SU-DHL-6 (cell line): Measurements from ENCODE around the gene ZNF618.

Experiments used
- H2AFZ ChIP-seq: fragments of 200-600 bp; sonication (generic); 2 replicates; pipeline ENCODE4 v1.6.1; 2014; ENCODE audit warnings: low read depth, mild to moderate bottlenecking, moderate library complexity, mixed read lengths, antibody characterized with exemption, low read length; ENCODE audit not compliant: severe bottlenecking
- H3F3A ChIP-seq: fragments of 200-600 bp; shearing (Covaris generic); 2 replicates; pipeline ENCODE4 v1.6.0; 2016; ENCODE audit warnings: antibody characterized with exemption, mild to moderate bottlenecking; ENCODE audit not compliant: insufficient read depth
- H3K27ac ChIP-seq: fragments of 200-600 bp; sonication (generic); 2 replicates; pipeline ENCODE4 v1.5.1; 2016; ENCODE audit warnings: low read depth, mild to moderate bottlenecking, low read length, moderate library complexity, mixed read lengths
- H3K27me3 ChIP-seq: fragments of 200-600 bp; sonication (generic), shearing (Covaris generic); 2 replicates; pipeline ENCODE4 v1.6.0; 2014; ENCODE audit warnings: mild to moderate bottlenecking, low read length
- H3K36me3 ChIP-seq: fragments of 200-600 bp; sonication (generic); 2 replicates; pipeline ENCODE4 v1.6.1; 2014; ENCODE audit warnings: mild to moderate bottlenecking, low read length, mixed read lengths
- H3K4me2 ChIP-seq: fragments of 300-600, 200-600 bp; shearing (Covaris generic), sonication (generic); 2 replicates; pipeline ENCODE4 v1.6.0; 2014; ENCODE audit warnings: low read length, low read depth, mild to moderate bottlenecking; ENCODE audit not compliant: poor library complexity, severe bottlenecking
- H3K4me3 ChIP-seq: fragments of 200-600 bp; sonication (generic); 2 replicates; pipeline ENCODE4 v1.5.1; 2014; ENCODE audit warnings: antibody characterized with exemption, low read length, mild to moderate bottlenecking, mixed read lengths; ENCODE audit not compliant: insufficient read depth, poor library complexity, severe bottlenecking
- H3K79me2 ChIP-seq: fragments of 200-600 bp; sonication (generic); 2 replicates; pipeline ENCODE4 v1.6.1; 2014; ENCODE audit warnings: mild to moderate bottlenecking, low read length, moderate library complexity; ENCODE audit not compliant: insufficient read depth
- H3K9ac ChIP-seq: fragments of 200-600 bp; sonication (generic); 2 replicates; pipeline ENCODE4 v1.7.0; 2014; ENCODE audit warnings: mild to moderate bottlenecking, low read length
- H3K9me2 ChIP-seq: fragments of 200-600 bp; sonication (generic); replicated peaks from 2 replicates; pipeline ENCODE4 v1.6.1; 2014; ENCODE audit warnings: low read length; ENCODE audit not compliant: insufficient read depth
- H3K9me3 ChIP-seq: fragments of 200-600 bp; sonication (generic); 2 replicates; pipeline ENCODE4 v1.6.1; 2014; ENCODE audit warnings: low read length, mixed read lengths; ENCODE audit not compliant: insufficient read depth
- H4K20me1 ChIP-seq: fragments of 200-600 bp; sonication (generic); 2 replicates; pipeline ENCODE4 v1.6.1; 2014; ENCODE audit warnings: low read depth, mild to moderate bottlenecking, antibody characterized with exemption, low read length, moderate library complexity, mixed read lengths
- CTCF ChIP-seq: fragments of 200-600 bp; sonication (generic); IDR thresholded peaks from one replicate; pipeline ENCODE4 v1.5.1; 2017; ENCODE audit warnings: antibody characterized with exemption, mild to moderate bottlenecking, low read length, moderate library complexity; ENCODE audit not compliant: insufficient read depth, poor library complexity, severe bottlenecking
- EZH2phosphoT487 ChIP-seq: fragments of 200-600 bp; sonication (generic), shearing (Covaris generic); conservative IDR thresholded peaks from 2 replicates; pipeline ENCODE4 v1.6.1; 2018; ENCODE audit warnings: mild to moderate bottlenecking, antibody characterized with exemption, low read length, moderate library complexity, mixed read lengths

The ZNF618 gene

GRCh38 chr9:113886933-113887332, 10.8 kb downstream of the ZNF618 start:
- no peaks in the 10 kb centered on the region for H4K20me1 ChIP-seq
- no peak overlapping the region for H2AFZ ChIP-seq
- 0 out of 2 replicates have a peak, but pooled peaks cover 2% of the 10 kb centered on the region for H3K27me3 ChIP-seq
- H3K36me3 ChIP-seq, result no peaks in the 10 kb centered on the region; the same call in 1 of the 2 replicates
- H3F3A ChIP-seq, result no peaks in the 10 kb centered on the region
- no peak for TF ChIP-seq CTCF
- no peak for TF ChIP-seq EZH2phosphoT487
- no peak overlapping the region for H3K27ac ChIP-seq
- H3K79me2 ChIP-seq, result no peaks in the 10 kb centered on the region
- H3K9ac ChIP-seq, result no peak overlapping the region
- no peak overlapping the region for H3K4me2 ChIP-seq
- H3K4me3 ChIP-seq, result no peak overlapping the region
- no peaks in the 10 kb centered on the region for H3K9me2 ChIP-seq
- H3K9me3 ChIP-seq, result 0 out of 2 replicates have a peak, but pooled peaks cover 5% of the 10 kb centered on the region

- Histone ChIP-seq H3K27me3 (0 out of 2 replicates have a peak, but pooled peaks cover 2% of the 10 kb centered on the region), H3K9me3 (0 out of 2 replicates have a peak, but pooled peaks cover 5% of the 10 kb centered on the region), H3K9ac (no peak overlapping the region), H3F3A (no peaks in the 10 kb centered on the region), H3K36me3 (no peaks in the 10 kb centered on the region; the same call in 1 of the 2 replicates), H4K20me1 (no peaks in the 10 kb centered on the region), H2AFZ (no peak overlapping the region), H3K27ac (no peak overlapping the region), H3K4me3 (no peak overlapping the region), H3K9me2 (no peaks in the 10 kb centered on the region), H3K79me2 (no peaks in the 10 kb centered on the region), H3K4me2 (no peak overlapping the region)
- TF ChIP-seq EZH2phosphoT487 (no peak), CTCF (no peak)
These were observed 11.3 kb downstream of the ZNF618 start for GRCh38 chr9:113887436-113887835.

GRCh38 chr9:113888336-113888735, 12.2 kb downstream of the ZNF618 start:
- Histone ChIP-seq H3K79me2 (no peaks in the 10 kb centered on the region), H4K20me1 (no peaks in the 10 kb centered on the region), H3K36me3 (no peaks in the 10 kb centered on the region; the same call in 1 of the 2 replicates)

More at GRCh38 chr9:113888336-113888735, 12.2 kb downstream of the ZNF618 start:
- no peak overlapping the region for H3K4me2 ChIP-seq
- H3K27me3 ChIP-seq, result 0 out of 2 replicates have a peak, but pooled peaks cover 2% of the 10 kb centered on the region
- no peak for TF ChIP-seq EZH2phosphoT487
- no peak for TF ChIP-seq CTCF
- H3K27ac ChIP-seq, result no peak overlapping the region
- H2AFZ ChIP-seq, result no peak overlapping the region
- no peak overlapping the region for H3K4me3 ChIP-seq
- H3K9me3 ChIP-seq, result 0 out of 2 replicates have a peak, but pooled peaks cover 5% of the 10 kb centered on the region
- no peaks in the 10 kb centered on the region for H3K9me2 ChIP-seq
- H3K9ac ChIP-seq, result no peak overlapping the region
- H3F3A ChIP-seq, result no peaks in the 10 kb centered on the region
